Measurements from ENCODE around the gene MMP10.

Gene MMP10

DNA sequence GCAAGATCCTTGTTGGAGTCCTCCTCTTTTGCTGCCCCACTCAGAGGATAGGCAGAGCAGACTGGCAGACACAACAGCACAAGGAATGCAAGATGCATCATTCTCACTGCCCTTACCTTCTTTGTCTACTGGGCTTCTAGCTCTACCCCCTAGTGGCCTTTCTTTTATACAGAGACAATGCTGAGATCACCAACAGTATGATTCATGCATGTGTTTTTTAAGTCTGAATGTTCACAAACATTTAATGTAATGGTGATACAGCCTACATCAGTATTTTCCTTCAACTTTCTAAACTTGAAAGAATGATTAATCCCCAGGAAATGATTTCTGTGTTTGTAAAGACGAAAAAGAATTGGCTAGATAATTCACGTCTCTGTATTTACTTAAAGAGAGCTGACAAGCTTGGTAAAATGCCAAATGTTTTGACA, at the start of gene MMP10:
Gene MMP10 (minus strand): TSS at position 138 of the 428 bp plus-strand sequence. CDS start 37 bp downstream, at position 101.
- peak; percentile 26 for DNase-seq (ENCODE audit: low read depth)
- peak; percentile 61 for TF ChIP-seq CTCF (IDR thresholded peaks at IDR 0.05; ENCODE audit: low read depth, low read length, missing control alignments)
- no peak within 1 kb of the TSS for H3K4me3 ChIP-seq (ENCODE audit: low read depth, low read length)
- in situ Hi-C loops (cut with HindIII; ENCODE audit: low sequenced_read_pairs) = no loop called here

DNA sequence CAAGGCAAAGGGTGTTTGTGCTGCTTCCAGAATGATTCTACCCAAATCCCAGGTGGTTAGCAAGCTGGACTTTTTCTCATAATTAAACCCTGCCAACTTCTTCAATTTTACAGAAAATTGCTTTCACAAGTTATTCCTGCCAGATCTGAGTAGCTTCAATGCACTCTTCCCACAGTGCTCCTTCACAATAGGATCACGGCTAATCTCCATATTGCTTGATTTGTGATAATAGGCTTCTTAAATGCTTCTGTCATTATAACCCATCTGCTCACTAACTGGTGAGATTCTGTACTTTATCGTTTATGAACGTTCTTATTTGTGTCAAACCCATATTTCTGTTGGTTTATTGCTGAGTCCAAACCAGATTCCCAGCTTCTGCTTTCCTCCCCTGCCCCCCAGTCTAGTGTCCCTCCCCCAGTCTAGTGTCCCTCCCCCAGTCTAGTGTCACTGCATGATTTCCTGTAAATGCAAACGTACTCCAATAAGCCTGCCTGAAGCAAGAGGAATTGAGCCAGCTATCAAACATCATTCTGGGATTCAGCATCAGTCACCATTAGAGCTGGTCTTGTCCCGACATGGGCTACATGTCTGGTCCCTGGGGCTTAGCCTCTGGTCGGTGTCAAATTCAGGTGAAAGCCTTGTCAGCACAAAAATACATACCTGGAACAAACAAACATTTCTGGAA, 49.0 kb upstream of the MMP10 start:
- DNase-seq (ENCODE audit: low read depth) = no peak
- H3K4me3 ChIP-seq (ENCODE audit: low read depth, low read length) = no peak overlapping the region
- TF ChIP-seq CTCF (IDR thresholded peaks at IDR 0.05; ENCODE audit: low read depth, low read length, missing control alignments) = no peak
- in situ Hi-C loops (cut with HindIII; ENCODE audit: low sequenced_read_pairs) = no loop called here

GRCh38 chr11:102824556-102824955, 44.1 kb upstream of the MMP10 start:
- H3K4me3 ChIP-seq (ENCODE audit: low read depth, low read length) = no peak overlapping the region
- no peak for DNase-seq (ENCODE audit: low read depth)
- no peak for TF ChIP-seq CTCF (IDR thresholded peaks at IDR 0.05; ENCODE audit: low read depth, low read length, missing control alignments)
- in situ Hi-C loops (cut with HindIII; ENCODE audit: low sequenced_read_pairs) = no loop called here

DNA sequence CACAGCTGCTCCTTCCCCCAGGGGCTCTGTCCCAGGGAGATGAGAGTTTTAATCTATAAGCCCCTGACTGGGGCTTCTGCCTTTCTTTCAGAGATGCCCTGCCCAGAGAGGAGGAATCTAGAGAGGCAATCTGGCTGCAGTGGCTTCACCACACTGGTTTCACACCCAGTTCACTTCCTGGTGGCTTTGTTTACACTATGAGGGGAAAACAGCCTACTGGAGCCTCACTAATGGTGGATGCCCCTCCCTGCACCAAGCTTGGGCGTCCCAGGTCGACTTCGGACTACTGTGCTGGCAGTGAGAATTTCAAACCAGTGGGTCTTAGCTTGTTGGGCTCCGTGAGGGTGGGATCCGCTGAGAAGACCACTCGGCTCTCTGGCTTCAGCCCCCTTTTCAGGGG, 39.1 kb upstream of the MMP10 start:
- no peak for DNase-seq (ENCODE audit: low read depth)
- no peak for TF ChIP-seq CTCF (IDR thresholded peaks at IDR 0.05; ENCODE audit: low read depth, low read length, missing control alignments)
- no peak overlapping the region for H3K4me3 ChIP-seq (ENCODE audit: low read depth, low read length)
- in situ Hi-C loops (cut with HindIII; ENCODE audit: low sequenced_read_pairs) = no loop called here

GRCh38 chr11:102813484-102813883, 33.1 kb upstream of the MMP10 start:
- no peak for DNase-seq (ENCODE audit: low read depth)
- in situ Hi-C loops (cut with HindIII; ENCODE audit: low sequenced_read_pairs) = no loop called here
- no peak overlapping the region for H3K4me3 ChIP-seq (ENCODE audit: low read depth, low read length)
- TF ChIP-seq CTCF (IDR thresholded peaks at IDR 0.05; ENCODE audit: low read depth, low read length, missing control alignments) = no peak

DNA sequence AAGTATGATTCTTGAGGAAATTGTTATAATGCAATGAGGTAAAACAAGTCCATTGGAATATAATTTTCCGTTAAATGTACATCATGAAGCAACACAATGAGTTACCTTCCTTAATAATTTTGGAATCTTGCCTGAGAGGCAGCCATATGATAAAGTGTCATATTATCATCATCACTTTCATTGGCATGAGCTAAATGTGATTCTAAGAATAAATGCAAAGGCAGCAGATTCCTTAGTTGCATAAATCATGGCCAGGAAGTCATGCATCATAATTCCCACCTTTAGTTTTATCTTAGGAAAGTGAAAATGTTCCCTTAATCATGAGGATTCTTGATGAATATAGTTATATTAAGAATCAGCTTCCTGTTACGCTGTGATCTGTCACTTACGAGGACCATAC, 31.8 kb upstream of the MMP10 start:
- no peak for TF ChIP-seq CTCF (IDR thresholded peaks at IDR 0.05; ENCODE audit: low read depth, low read length, missing control alignments)
- DNase-seq (ENCODE audit: low read depth) = no peak
- no peak overlapping the region for H3K4me3 ChIP-seq (ENCODE audit: low read depth, low read length)
- in situ Hi-C loops (cut with HindIII; ENCODE audit: low sequenced_read_pairs) = no loop called here

All from astrocyte of the cerebellum (primary cell).